ENCODE measurements around the gene VCPKMT. TPM values are rescaled to one million over a fixed set of nuclear protein-coding genes. Genes with fewer than 3 reads are reported as not detected.

VCPKMT gene
- total RNA-seq, 1 donor from 2014 or later: 5.3 TPM

DNA sequence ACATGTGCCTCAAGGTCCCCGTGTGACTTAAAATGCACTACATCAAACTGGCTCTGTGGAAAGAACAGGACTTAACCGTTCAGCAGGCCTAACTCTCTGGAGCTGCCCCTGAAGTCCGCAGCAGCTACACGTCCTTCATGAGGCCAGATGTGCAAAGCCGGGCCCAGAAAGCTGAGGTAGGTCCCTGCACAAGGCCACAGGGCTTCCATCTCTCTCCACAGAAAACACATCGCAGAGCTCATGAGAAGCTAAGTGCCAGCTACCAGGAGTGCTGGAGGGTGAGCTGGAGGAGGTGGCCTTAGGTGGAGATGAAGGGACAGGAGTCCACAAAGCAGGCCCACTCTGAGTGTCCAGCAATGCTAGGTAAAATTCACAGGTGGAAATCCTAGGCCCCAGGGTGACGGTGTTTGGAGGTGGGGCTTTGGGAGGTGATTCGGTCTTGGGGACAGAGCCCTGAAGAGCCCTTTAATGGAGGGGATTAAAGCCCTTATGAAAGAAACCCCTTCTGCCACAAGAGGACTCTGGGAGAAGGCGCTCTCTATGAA is 52.4 kb downstream of the VCPKMT start:
- no peak for DNase-seq

DNA sequence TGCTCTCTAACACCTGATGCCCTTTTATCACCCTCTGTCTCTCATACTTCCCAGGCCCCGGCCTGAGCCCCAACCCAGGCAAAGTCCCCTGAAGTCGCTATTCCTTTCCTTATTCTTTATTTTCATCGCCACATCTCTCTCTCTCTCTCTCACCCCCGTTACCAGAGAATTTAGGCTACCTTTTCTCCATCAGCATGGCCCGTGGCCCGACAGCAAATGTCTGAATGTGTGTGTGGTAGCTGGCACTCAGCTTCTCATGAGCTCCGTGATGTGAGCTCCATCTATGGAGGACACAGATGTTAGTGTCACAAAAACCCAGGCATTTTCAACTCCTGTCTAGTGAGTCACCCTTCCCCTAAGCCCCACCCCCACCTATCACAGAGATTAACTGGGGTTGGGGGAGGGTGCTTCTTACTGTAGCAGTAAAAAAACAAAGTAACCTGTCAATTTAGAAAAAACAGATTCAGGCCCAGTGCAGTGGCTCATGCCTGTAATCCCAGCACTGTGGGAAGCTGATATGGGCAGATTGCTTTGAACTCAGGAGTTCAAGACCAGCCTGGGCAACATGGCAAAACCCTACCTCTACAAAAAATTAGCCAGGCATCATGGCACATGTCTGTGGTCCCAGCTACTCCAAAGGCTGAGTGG is 53.8 kb downstream of the VCPKMT start:
- peak; percentile 80 for DNase-seq

GRCh38 chr14:50061664-50062437 is 54.5 kb downstream of the VCPKMT start:
- DNase-seq: peak; percentile 48

DNA sequence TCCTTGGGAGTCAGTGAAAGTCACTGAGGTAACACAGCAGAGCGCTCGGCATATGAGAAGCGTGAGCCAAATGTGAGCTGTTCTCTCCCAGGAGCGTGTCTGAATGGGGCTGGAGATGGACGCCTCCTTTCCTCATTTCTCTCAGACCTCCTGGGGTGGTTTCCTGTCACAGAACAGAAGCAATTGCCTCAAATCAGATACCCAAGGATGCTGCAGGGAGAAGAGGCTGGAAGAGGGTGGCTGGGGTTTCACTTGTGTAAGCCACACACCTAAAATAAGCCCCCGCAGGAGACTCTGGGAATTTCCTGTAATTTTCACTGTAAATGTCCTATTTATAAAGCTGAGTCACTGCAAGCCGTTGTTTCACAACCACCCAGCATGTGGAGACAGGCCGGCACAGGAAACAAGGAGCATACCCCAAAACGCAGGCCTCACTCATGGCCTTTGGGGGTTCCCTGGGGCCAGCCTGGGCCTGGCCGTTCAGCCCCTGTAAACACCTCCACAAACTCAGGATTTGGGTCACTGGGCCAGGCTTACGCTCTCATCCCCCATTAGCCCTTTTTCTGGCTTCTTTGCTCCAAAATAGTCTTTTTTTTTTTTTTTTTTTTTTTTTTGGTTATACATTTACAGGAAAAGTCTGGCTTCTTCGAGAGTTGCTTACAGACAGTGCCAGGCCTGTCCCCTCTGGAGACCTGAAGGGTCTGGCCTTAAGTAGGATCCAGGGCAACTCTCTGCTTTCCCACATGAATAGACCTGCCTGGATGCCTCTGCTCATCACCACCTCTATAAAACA is 55.3 kb downstream of the VCPKMT start:
- DNase-seq: peak; percentile 82

- no peak for DNase-seq
These were observed 56.4 kb downstream of the VCPKMT start for GRCh38 chr14:50059763-50060616.

Other genes with a start within 250 kb of the VCPKMT start
- gene ARF6, start 223.5 kb downstream of the VCPKMT start, total RNA-seq: 64.7 and 66.6 TPM in 2 replicates
- 31.5 and 37.4 TPM in 2 replicates for gene SOS2, start 115.0 kb upstream of the VCPKMT start, total RNA-seq
- 4.4 and 10.7 TPM in 2 replicates for gene L2HGDH, start 195.7 kb upstream of the VCPKMT start, total RNA-seq
- gene DMAC2L, start 195.8 kb upstream of the VCPKMT start, total RNA-seq: 7.7 and 7.8 TPM in 2 replicates